Measurements from ENCODE around the gene MGAT3. TPM values are rescaled to one million over a fixed set of nuclear protein-coding genes. Genes with fewer than 3 reads are reported as not detected.

Gene MGAT3
- polyA plus RNA-seq, 1 of the 3 experiments (the other 2 are of a cell fraction) = 0.16 TPM

GRCh38 chr22:39508393-39508792 lies 51.6 kb downstream of the MGAT3 start:
- H3K4me1 ChIP-seq (ENCODE audit: control insufficient read depth in 1 of 2, insufficient read depth in 2 of 2, low read depth in 1 of 2, low read length in 1 of 2) = peaks cover 0 to 3% of the 10 kb centered on the region in 2 experiments; a peak in 2 of 4 replicates
- no peaks in the 10 kb centered on the region for H3K9me3 ChIP-seq
- H3K79me2 ChIP-seq (ENCODE audit: insufficient read depth) = peaks cover 27% of the 10 kb centered on the region
- TF ChIP-seq POLR2AphosphoS5 (IDR thresholded peaks at IDR 0.05; ENCODE audit: low read depth, low read length) (no peak), ZBTB33 (IDR thresholded peaks at IDR 0.05; ENCODE audit: borderline replicate concordance, low read depth) (no peak), USF2 (IDR thresholded peaks at IDR 0.05; ENCODE audit: borderline replicate concordance, low read depth, low read length) (no peak), RCOR1 (IDR thresholded peaks at IDR 0.05; ENCODE audit: low read length) (no peak), NRF1 (IDR thresholded peaks at IDR 0.05; ENCODE audit: low read depth, low read length) (no peak)
- H3K9ac ChIP-seq = no peak overlapping the region
- H3K4me3 ChIP-seq (ENCODE audit: low read depth in 2 of 2, low read length in 1 of 2) = no peak overlapping the region
- DNase-seq = no peak
- no peak overlapping the region for H2AFZ ChIP-seq (ENCODE audit: low read depth)
- no peaks in the 10 kb centered on the region for H4K20me1 ChIP-seq (ENCODE audit: insufficient read depth)
- H3K27ac ChIP-seq (ENCODE audit: low read depth in 2 of 2, low read length in 1 of 2) = no peak overlapping the region
- POLR2A ChIA-PET = no interaction called here
- H3K27me3 ChIP-seq (ENCODE audit: insufficient read depth) = no peaks in the 10 kb centered on the region
- CTCF ChIA-PET = interaction anchor here (1.2 kb wide), 1 partner anchor 11 kb away, joined by 3 read pairs; no protein-coding TSS in a partner anchor
- H3K4me2 ChIP-seq = no peak overlapping the region
- H3K36me3 ChIP-seq (replicated peaks in 1 of 2; ENCODE audit: control insufficient read depth in 1 of 2, insufficient read depth in 2 of 2, low read length in 1 of 2) = peaks cover 4 to 46% of the 10 kb centered on the region in 2 experiments
- WGBS (ENCODE audit: low lambda C conversion rate) = 96% methylated on average over 4 of the region's 4 CpGs
- H3F3A ChIP-seq (replicated peaks; ENCODE audit: insufficient read depth) = no peaks in the 10 kb centered on the region
- H3K9me2 ChIP-seq = no peaks in the 10 kb centered on the region

- no peak overlapping the region for H3K9ac ChIP-seq
- H4K20me1 ChIP-seq (ENCODE audit: insufficient read depth) = no peaks in the 10 kb centered on the region
- H3K4me2 ChIP-seq = no peak overlapping the region
- DNase-seq = no peak
- no peaks in the 10 kb centered on the region for H3F3A ChIP-seq (replicated peaks; ENCODE audit: insufficient read depth)
- no peaks in the 10 kb centered on the region for H3K9me2 ChIP-seq
- H3K36me3 ChIP-seq (replicated peaks in 1 of 2; ENCODE audit: control insufficient read depth in 1 of 2, insufficient read depth in 2 of 2, low read length in 1 of 2) = peaks cover 0 to 53% of the 10 kb centered on the region in 2 experiments
- TF ChIP-seq USF2 (IDR thresholded peaks at IDR 0.05; ENCODE audit: borderline replicate concordance, low read depth, low read length) = no peak
- no peak for TF ChIP-seq CHD2 (IDR thresholded peaks at IDR 0.05; ENCODE audit: low read length, partially characterized antibody)
- TF ChIP-seq ZBTB33 (IDR thresholded peaks at IDR 0.05; ENCODE audit: borderline replicate concordance, low read depth) = no peak
- no peak for TF ChIP-seq TAF1 (IDR thresholded peaks at IDR 0.05; ENCODE audit: borderline replicate concordance, low read depth, low read length)
- TF ChIP-seq SMC3 (IDR thresholded peaks at IDR 0.05; ENCODE audit: low read depth, low read length) = no peak
- no peak for TF ChIP-seq IRF3 (IDR thresholded peaks at IDR 0.05; ENCODE audit: low read depth, low read length)
- TF ChIP-seq GATA2 (CRISPR knock-in tag; IDR thresholded peaks at IDR 0.05) = no peak
- TF ChIP-seq POLR2AphosphoS5 (IDR thresholded peaks at IDR 0.05; ENCODE audit: low read depth, low read length) = no peak
- TF ChIP-seq SIN3A (IDR thresholded peaks at IDR 0.05; ENCODE audit: borderline replicate concordance, low read depth, low read length) = no peak
- TF ChIP-seq FOXJ3 (CRISPR knock-in tag; IDR thresholded peaks at IDR 0.05) = no peak
- no peak for TF ChIP-seq GABPA (IDR thresholded peaks at IDR 0.05; ENCODE audit: low read depth)
- no peak for TF ChIP-seq NFIC (IDR thresholded peaks at IDR 0.05; ENCODE audit: borderline replicate concordance)
- no peak for TF ChIP-seq YY1 (IDR thresholded peaks at IDR 0.05; ENCODE audit: low read depth)
- TF ChIP-seq FOSL2 (IDR thresholded peaks at IDR 0.05; ENCODE audit: borderline replicate concordance, low read depth) = no peak
- no peak for TF ChIP-seq MXI1 (IDR thresholded peaks at IDR 0.05; ENCODE audit: low read depth, low read length)
- TF ChIP-seq ELF1 (IDR thresholded peaks at IDR 0.05) = no peak
- TF ChIP-seq MEF2A (IDR thresholded peaks at IDR 0.05; ENCODE audit: borderline replicate concordance, low read depth) = no peak
- no peak for TF ChIP-seq RFX5 (IDR thresholded peaks at IDR 0.05; ENCODE audit: low read length)
- no peak for TF ChIP-seq RCOR1 (IDR thresholded peaks at IDR 0.05; ENCODE audit: low read length)
- no peaks in the 10 kb centered on the region for H3K9me3 ChIP-seq
- WGBS (ENCODE audit: low lambda C conversion rate) = 94% methylated on average over 4 of the region's 4 CpGs
- no peak overlapping the region for H3K4me3 ChIP-seq (ENCODE audit: low read depth in 2 of 2, low read length in 1 of 2)
- CTCF ChIA-PET = interaction anchor here (1.0 to 1.5 kb wide), 2 partner anchors 8 to 17 kb away, joined by 3 read pairs; no protein-coding TSS in a partner anchor
- POLR2A ChIA-PET = interaction anchor here (1.5 kb wide), 1 partner anchor 9 kb away, joined by 3 read pairs; the partner anchor contains the start of gene ATF4
- H3K27ac ChIP-seq (ENCODE audit: low read depth in 2 of 2, low read length in 1 of 2) = no peak overlapping the region
- no peak overlapping the region for H2AFZ ChIP-seq (ENCODE audit: low read depth)
- H3K4me1 ChIP-seq (ENCODE audit: control insufficient read depth in 1 of 2, insufficient read depth in 2 of 2, low read depth in 1 of 2, low read length in 1 of 2) = no peaks in the 10 kb centered on the region
- H3K27me3 ChIP-seq (ENCODE audit: insufficient read depth) = no peaks in the 10 kb centered on the region
- peaks cover 11% of the 10 kb centered on the region; the same call in 1 of the 2 replicates for H3K79me2 ChIP-seq (ENCODE audit: insufficient read depth)
Measured at GRCh38 chr22:39510529-39511149, 53.8 kb downstream of the MGAT3 start.

Data from SK-N-SH (cell line).